Breast epithelium (tissue), 4 donors: ENCODE measurements around the gene LPGAT1. TPM values are rescaled to one million over a fixed set of nuclear protein-coding genes. Genes with fewer than 3 reads are reported as not detected.

Experiments
- DNase-seq, 2 donors: peaks; one replicate each; pipeline ENCODE4 v3.0.0-alpha.2; 2019; ENCODE audit warnings: low spot score in 2 of 2
- H3K27ac ChIP-seq, 2 donors: fragments of 200-600 bp; sonication (generic) in 1 of 2; one replicate each; pipeline ENCODE4 v1.5.1; 2016 to 2019; ENCODE audit warnings: mild to moderate bottlenecking in 1 of 2
- H3K27me3 ChIP-seq, 2 donors: fragments of 200-600 bp; sonication (generic) in 1 of 2; one replicate each; pipeline versions ENCODE4 v1.5.1 to v1.6.0; 2017 to 2019; ENCODE audit warnings: control low read depth in 1 of 2, mild to moderate bottlenecking in 1 of 2
- H3K36me3 ChIP-seq: fragments of 200-600 bp; one replicate; pipeline ENCODE4 v1.5.1; 2019
- H3K4me1 ChIP-seq, 2 donors: fragments of 200-600 bp; sonication (generic); one replicate each; pipeline ENCODE4 v1.5.1; 2016 to 2019; ENCODE audit warnings: control low read depth in 1 of 2
- H3K4me3 ChIP-seq, 3 donors: fragments of 200-600 bp; sonication (generic); 1 replicate in 2 of 3; 2 replicates in 1 of 3; pipeline ENCODE4 v1.5.1; 2016 to 2019; ENCODE audit warnings: mild to moderate bottlenecking in 3 of 3, moderate library complexity in 2 of 3
- H3K9me3 ChIP-seq, 2 donors: fragments of 200-600 bp; sonication (generic) in 1 of 2; one replicate each; pipeline ENCODE4 v1.5.1; 2016 to 2019; ENCODE audit warnings: control low read depth in 1 of 2
- POLR2A ChIP-seq: fragments of 450-650 bp; IDR thresholded peaks from one replicate; pipeline ENCODE4 v1.6.1; 2016; ENCODE audit warnings: antibody characterized with exemption, mild to moderate bottlenecking, moderate library complexity
- POLR2AphosphoS5 ChIP-seq, 3 donors: sonication (generic); formaldehyde crosslinking; IDR thresholded peaks; one replicate each; pipeline ENCODE4 v1.6.1; 2017; ENCODE audit warnings: antibody characterized with exemption in 3 of 3
- intact Hi-C: fragments of 100-400 bp; cut with DNase I; formaldehyde crosslinking; loops from one replicate; pipeline ENCODE4 v1.15.1; 2023; ENCODE audit warnings: low total_unique reads
- total RNA-seq, 3 donors: library from RNA; depleted of rRNA; stranded (reverse); fragments of >200 nt; gene quantifications; one replicate each; pipeline ENCODE4 v1.1.0, GENCODE V29; 2016
- TF ChIP-seq, protein P1 (sequence below), 3 donors: fragments of 450-650 bp; IDR thresholded peaks; one replicate each; pipeline ENCODE4 v1.5.1; 2016 to 2017; ENCODE audit warnings: antibody characterized with exemption in 3 of 3, mild to moderate bottlenecking in 3 of 3, moderate library complexity in 3 of 3

Gene LPGAT1
- total RNA-seq, 3 donors from 2014 or later, result 39.0 to 61.1 (median 43.5) TPM

DNA sequence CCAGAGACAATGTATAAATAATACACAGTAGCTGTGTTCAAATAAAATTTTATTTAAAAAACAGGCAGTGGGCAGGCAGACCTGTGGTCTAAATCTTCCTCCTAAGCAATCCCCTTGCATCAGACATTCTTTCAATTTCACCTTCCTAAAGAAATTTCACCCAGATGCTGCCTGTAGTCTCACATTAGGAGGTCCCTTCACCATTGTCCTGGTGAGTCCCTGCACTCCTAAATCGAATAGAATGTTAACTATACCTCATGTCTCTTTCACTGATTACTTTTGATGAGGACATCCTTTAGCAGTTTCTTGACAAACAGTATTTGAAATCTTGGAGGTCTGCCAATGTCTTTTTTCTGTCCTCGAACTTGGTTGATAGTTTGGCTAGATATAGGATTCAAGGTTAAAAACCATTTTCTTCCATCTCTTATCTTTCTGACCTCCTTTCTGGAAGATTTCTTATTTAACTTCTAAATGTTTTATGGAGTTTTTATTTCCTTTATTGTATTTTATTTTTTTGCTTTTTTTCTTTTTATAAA is 77.5 kb downstream of the LPGAT1 start:
- intact Hi-C loops, result no loop called here
- Histone ChIP-seq H3K4me3 (no peak overlapping the region), H3K4me1 (no peaks in the 10 kb centered on the region), H3K36me3 (no peaks in the 10 kb centered on the region), H3K27me3 (no peaks in the 10 kb centered on the region), H3K9me3 (peaks cover 0 to 2% of the 10 kb centered on the region in 2 donors), H3K27ac (no peak overlapping the region)
- TF ChIP-seq, protein P1, sequence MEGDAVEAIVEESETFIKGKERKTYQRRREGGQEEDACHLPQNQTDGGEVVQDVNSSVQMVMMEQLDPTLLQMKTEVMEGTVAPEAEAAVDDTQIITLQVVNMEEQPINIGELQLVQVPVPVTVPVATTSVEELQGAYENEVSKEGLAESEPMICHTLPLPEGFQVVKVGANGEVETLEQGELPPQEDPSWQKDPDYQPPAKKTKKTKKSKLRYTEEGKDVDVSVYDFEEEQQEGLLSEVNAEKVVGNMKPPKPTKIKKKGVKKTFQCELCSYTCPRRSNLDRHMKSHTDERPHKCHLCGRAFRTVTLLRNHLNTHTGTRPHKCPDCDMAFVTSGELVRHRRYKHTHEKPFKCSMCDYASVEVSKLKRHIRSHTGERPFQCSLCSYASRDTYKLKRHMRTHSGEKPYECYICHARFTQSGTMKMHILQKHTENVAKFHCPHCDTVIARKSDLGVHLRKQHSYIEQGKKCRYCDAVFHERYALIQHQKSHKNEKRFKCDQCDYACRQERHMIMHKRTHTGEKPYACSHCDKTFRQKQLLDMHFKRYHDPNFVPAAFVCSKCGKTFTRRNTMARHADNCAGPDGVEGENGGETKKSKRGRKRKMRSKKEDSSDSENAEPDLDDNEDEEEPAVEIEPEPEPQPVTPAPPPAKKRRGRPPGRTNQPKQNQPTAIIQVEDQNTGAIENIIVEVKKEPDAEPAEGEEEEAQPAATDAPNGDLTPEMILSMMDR (IDR thresholded peaks at IDR 0.05), result no peak
- no peak for TF ChIP-seq POLR2AphosphoS5 (IDR thresholded peaks at IDR 0.05)
- no peak for TF ChIP-seq POLR2A
- DNase-seq, result no peak

GRCh38 chr1:211752317-211752716 is 78.2 kb downstream of the LPGAT1 start:
- no peaks in the 10 kb centered on the region for H3K36me3 ChIP-seq
- no peaks in the 10 kb centered on the region for H3K9me3 ChIP-seq
- intact Hi-C loops, result no loop called here
- TF ChIP-seq POLR2A (no peak), POLR2AphosphoS5 (IDR thresholded peaks at IDR 0.05) (no peak)
- TF ChIP-seq, protein P1 (IDR thresholded peaks at IDR 0.05), result no peak
- DNase-seq, result no peak
- H3K27me3 ChIP-seq, result no peaks in the 10 kb centered on the region
- H3K4me3 ChIP-seq, result no peak overlapping the region
- H3K27ac ChIP-seq, result no peak overlapping the region
- no peaks in the 10 kb centered on the region for H3K4me1 ChIP-seq

GRCh38 chr1:211751438-211751837 is 79.1 kb downstream of the LPGAT1 start:
- Histone ChIP-seq H3K9me3 (no peaks in the 10 kb centered on the region), H3K27ac (no peak overlapping the region), H3K4me1 (no peaks in the 10 kb centered on the region), H3K27me3 (no peaks in the 10 kb centered on the region), H3K4me3 (no peak overlapping the region), H3K36me3 (no peaks in the 10 kb centered on the region)
- intact Hi-C loops, result no loop called here
- TF ChIP-seq, protein P1 (IDR thresholded peaks at IDR 0.05), result no peak
- no peak for TF ChIP-seq POLR2A
- no peak for TF ChIP-seq POLR2AphosphoS5 (IDR thresholded peaks at IDR 0.05)
- no peak for DNase-seq

DNA sequence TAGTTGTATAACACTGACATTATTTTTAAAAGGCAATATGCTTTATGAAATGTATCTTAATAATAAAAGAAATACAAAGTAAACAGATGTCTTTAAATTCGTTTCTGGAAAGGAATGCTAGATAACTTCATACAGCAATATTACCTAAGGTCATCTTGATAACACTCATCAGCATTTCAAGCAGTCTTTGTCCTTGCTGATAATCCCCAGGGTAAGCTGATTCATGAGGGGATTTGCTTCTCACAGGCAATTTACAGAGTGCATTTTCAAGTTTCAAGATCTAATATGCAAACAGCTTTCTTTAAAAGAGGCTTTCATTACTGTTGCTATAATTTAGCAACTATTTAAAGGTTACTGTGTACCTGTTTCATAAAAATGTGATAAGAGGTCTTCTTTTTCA is 80.0 kb downstream of the LPGAT1 start:
- H3K36me3 ChIP-seq, result no peaks in the 10 kb centered on the region
- H3K27ac ChIP-seq, result no peak overlapping the region
- no peak for DNase-seq
- no peaks in the 10 kb centered on the region for H3K4me1 ChIP-seq
- TF ChIP-seq, protein P1 (IDR thresholded peaks at IDR 0.05), result no peak
- TF ChIP-seq POLR2AphosphoS5 (IDR thresholded peaks at IDR 0.05) (no peak), POLR2A (no peak)
- no peak overlapping the region for H3K4me3 ChIP-seq
- no peaks in the 10 kb centered on the region for H3K27me3 ChIP-seq
- intact Hi-C loops, result no loop called here
- H3K9me3 ChIP-seq, result no peaks in the 10 kb centered on the region

GRCh38 chr1:211749251-211749650 is 81.3 kb downstream of the LPGAT1 start:
- intact Hi-C loops, result no loop called here
- no peaks in the 10 kb centered on the region for H3K9me3 ChIP-seq
- no peaks in the 10 kb centered on the region for H3K4me1 ChIP-seq
- no peak overlapping the region for H3K4me3 ChIP-seq
- DNase-seq, result no peak
- no peaks in the 10 kb centered on the region for H3K36me3 ChIP-seq
- no peak overlapping the region for H3K27ac ChIP-seq
- no peaks in the 10 kb centered on the region for H3K27me3 ChIP-seq
- no peak for TF ChIP-seq POLR2AphosphoS5 (IDR thresholded peaks at IDR 0.05)
- TF ChIP-seq POLR2A, result no peak
- TF ChIP-seq, protein P1 (IDR thresholded peaks at IDR 0.05), result no peak
